Heart left ventricle (tissue), 16 donors: ENCODE measurements around the gene CTSW. TPM values are rescaled to one million over a fixed set of nuclear protein-coding genes. Genes with fewer than 3 reads are reported as not detected.

Experiments
- ATAC-seq, 4 donors: fragments of 200-7000 bp; cut with Tn5 transposase; one replicate each; pipeline ENCODE4 v1.9.1; 2020 to 2022; ENCODE audit warnings: moderate library complexity in 4 of 4, mild to moderate bottlenecking in 3 of 4, moderate number of reproducible peaks in 1 of 4
- DNase-seq, 5 donors: peaks; one replicate each; pipeline ENCODE4 v3.0.0-alpha.2; 2020
- H3K27ac ChIP-seq, 12 donors: fragments of 200-600 bp; sonication (generic) in 4 of 12; one replicate each; pipeline versions ENCODE4 v1.5.0 to v1.8.0; 2016 to 2022; ENCODE audit warnings: mild to moderate bottlenecking in 2 of 12
- H3K27me3 ChIP-seq, 9 donors: fragments of 200-600 bp; sonication (generic) in 2 of 9; one replicate each; pipeline versions ENCODE4 v1.5.1 to v1.8.0; 2016 to 2022; ENCODE audit warnings: mild to moderate bottlenecking in 3 of 9
- H3K36me3 ChIP-seq, 9 donors: fragments of 200-600 bp; sonication (generic) in 2 of 9; one replicate each; pipeline versions ENCODE4 v1.5.0 to v1.8.0; 2018 to 2022; ENCODE audit warnings: mild to moderate bottlenecking in 2 of 9
- H3K4me1 ChIP-seq, 12 donors: fragments of 200-600 bp; sonication (generic) in 4 of 12; one replicate each; pipeline versions ENCODE4 v1.5.0 to v1.8.0; 2016 to 2022; ENCODE audit warnings: mild to moderate bottlenecking in 3 of 12
- H3K4me3 ChIP-seq, 12 donors: fragments of 200-600 bp; sonication (generic) in 4 of 12; one replicate each; pipeline versions ENCODE4 v1.5.0 to v1.8.0; 2017 to 2022; ENCODE audit warnings: mild to moderate bottlenecking in 9 of 12, moderate library complexity in 4 of 12
- H3K9me3 ChIP-seq, 12 donors: fragments of 200-600 bp; sonication (generic) in 4 of 12; one replicate each; pipeline versions ENCODE4 v1.5.0 to v1.8.0; 2016 to 2022; ENCODE audit warnings: mild to moderate bottlenecking in 1 of 12
- POLR2A ChIP-seq, 2 donors: fragments of 450-650 bp; IDR thresholded peaks; one replicate each; pipeline ENCODE4 v1.6.1; 2017; ENCODE audit warnings: antibody characterized with exemption in 2 of 2, mild to moderate bottlenecking in 2 of 2, moderate library complexity in 2 of 2
- WGBS, 4 donors: extraction: QIAGEN DNeasy Blood & Tissue Kit in 2 of 4; methylation state at CpG; one replicate each; pipeline versions ENCODE4 v1.1.5 to v1.1.7; 2013 to 2018; 5-methylcytosine and 5-hydroxymethylcytosine counted together
- intact Hi-C, 10 donors: fragments of 100-400 bp; cut with DNase I; formaldehyde crosslinking; loops; one replicate each; pipeline versions ENCODE4 v1.11.1 to v1.14.2; 2022
- polyA plus RNA-seq, 2 donors: library from polyadenylated mRNA; stranded (reverse); fragments of 200-250 nt; gene quantifications; one replicate each; pipeline ENCODE4 v1.2.3, GENCODE V29; 2013
- total RNA-seq, 9 donors: library from RNA; depleted of rRNA in 2 of 9; stranded (reverse); fragments of >200 nt in 2 of 9; fragmentation: NEBNext Ultra II Directional in 3 of 9; extraction: Animal tissue kit (Norgen Biotek cat#: 25700) in 3 of 9; gene quantifications; one replicate each; pipeline versions ENCODE4 v1.1.0 to v1.2.4, GENCODE V29; 2016 to 2023
- TF ChIP-seq, protein P1 (sequence below), 12 donors: fragments of 200-600 bp; sonication (generic) in 4 of 12; IDR thresholded peaks; one replicate each; pipeline versions ENCODE4 v1.5.0 to v1.8.0; 2018 to 2022; ENCODE audit warnings: antibody characterized with exemption in 12 of 12, mild to moderate bottlenecking in 5 of 12
- donor health status: ischemic (EF 13 %, LVEDD 7.1; RV severe dilation, severe dysfunction).
- donor health status: healthy with polysubstance abuse.
- donor health status: DM: no; HTN: yes; CAD: no.
- donor health status: DM: no; HTN: no; CAD: no.
- donor health status: ischemic (EF 25% LVEDD 6.9; RV normal size, moderate dysfunction).
- donor health status: ischemic (EF 25% LVEDD 5.7; RV mildly dilated, moderate dysfunction).
- donor health status: healthy.
- donor health status: DM: yes; HTN: yes; CAD: no.
- donor health status: ischemic (EF 35%, LVEDD 5.7; RV mildly dilated, moderate dysfunction).
- donor health status: nonischemic (EF 11% LVEDD 7.7; RV severe dilation, severe dysfunction).
- donor health status: DM: yes; HTN: yes; CAD: no.
- donor health status: PGD.
- donor health status: ischemic (EF 29% LVEDD 5.4; RV normal size, mild dysfunction).
- donor health status: nonischemic (EF 23%, LVEDD 6.1; RV moderate dilation, normal function).

The CTSW gene
- total and polyA plus RNA-seq, 11 donors: 0.16 to 9.4 (median 0.84) TPM; not detected in 1

GRCh38 chr11:65912845-65913244 is 33.2 kb downstream of the CTSW start:
- intact Hi-C loops: no loop called here
- Histone ChIP-seq H3K27ac (no peak overlapping the region), H3K27me3 (no peaks in the 10 kb centered on the region), H3K4me3 (no peak overlapping the region), H3K36me3 (peaks cover 0 to 9% (median 0%) of the 10 kb centered on the region in 9 donors), H3K4me1 (peaks cover 10 to 49% (median 44%) of the 10 kb centered on the region in 12 donors), H3K9me3 (no peaks in the 10 kb centered on the region)
- WGBS, 4 donors: 67 to 79% (median 70%) methylated on average over 4 of the region's 4 CpGs
- DNase-seq: no peak
- TF ChIP-seq POLR2A (IDR thresholded peaks at IDR 0.05): no peak
- TF ChIP-seq, protein P1, sequence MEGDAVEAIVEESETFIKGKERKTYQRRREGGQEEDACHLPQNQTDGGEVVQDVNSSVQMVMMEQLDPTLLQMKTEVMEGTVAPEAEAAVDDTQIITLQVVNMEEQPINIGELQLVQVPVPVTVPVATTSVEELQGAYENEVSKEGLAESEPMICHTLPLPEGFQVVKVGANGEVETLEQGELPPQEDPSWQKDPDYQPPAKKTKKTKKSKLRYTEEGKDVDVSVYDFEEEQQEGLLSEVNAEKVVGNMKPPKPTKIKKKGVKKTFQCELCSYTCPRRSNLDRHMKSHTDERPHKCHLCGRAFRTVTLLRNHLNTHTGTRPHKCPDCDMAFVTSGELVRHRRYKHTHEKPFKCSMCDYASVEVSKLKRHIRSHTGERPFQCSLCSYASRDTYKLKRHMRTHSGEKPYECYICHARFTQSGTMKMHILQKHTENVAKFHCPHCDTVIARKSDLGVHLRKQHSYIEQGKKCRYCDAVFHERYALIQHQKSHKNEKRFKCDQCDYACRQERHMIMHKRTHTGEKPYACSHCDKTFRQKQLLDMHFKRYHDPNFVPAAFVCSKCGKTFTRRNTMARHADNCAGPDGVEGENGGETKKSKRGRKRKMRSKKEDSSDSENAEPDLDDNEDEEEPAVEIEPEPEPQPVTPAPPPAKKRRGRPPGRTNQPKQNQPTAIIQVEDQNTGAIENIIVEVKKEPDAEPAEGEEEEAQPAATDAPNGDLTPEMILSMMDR (IDR thresholded peaks at IDR 0.05): no peak
- ATAC-seq: no peak

DNA sequence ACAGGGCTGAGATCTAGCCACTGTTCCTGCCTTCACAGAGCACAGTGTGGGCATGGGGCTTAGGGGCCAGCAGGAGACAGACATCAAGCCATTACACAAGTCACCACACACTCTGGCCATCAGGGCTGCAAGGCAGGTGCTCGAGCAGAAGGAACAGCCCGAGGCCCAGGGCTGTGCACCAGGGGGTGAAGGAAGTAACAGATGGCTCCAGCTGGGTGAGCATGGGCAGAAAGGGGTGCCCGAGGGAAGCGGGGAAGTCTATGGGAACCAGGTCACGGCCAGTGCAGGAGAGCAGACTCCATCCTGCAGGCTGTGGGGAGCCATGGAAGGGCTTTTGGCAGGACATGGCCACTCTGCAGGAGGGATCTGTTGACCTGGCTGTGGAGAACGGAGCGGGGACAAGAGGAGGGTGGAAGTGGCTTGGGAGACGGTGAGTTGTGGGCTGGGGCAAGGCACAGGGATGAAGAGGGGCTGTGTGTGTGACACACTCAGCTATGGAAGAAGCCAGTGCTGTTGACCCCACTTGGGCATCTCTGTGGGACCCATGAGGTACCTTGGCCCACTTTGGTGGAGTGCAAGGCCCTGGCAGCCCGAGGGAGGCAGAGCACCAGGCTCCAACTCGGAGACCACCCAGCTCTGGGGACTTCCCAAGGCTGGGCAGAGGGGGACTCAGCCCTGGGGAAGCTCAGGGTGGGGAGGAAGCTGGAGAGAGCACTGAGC is 35.6 kb downstream of the CTSW start:
- no peaks in the 10 kb centered on the region for H3K9me3 ChIP-seq
- TF ChIP-seq, protein P1 (IDR thresholded peaks at IDR 0.05): no peak
- no peak for TF ChIP-seq POLR2A (IDR thresholded peaks at IDR 0.05)
- intact Hi-C loops: loop anchor here in 1 of 10 donors (5.0 kb wide), 1 partner anchor 47 kb away; the partner anchor contains the start of gene SART1
- no peaks in the 10 kb centered on the region for H3K27me3 ChIP-seq
- peaks cover 13 to 59% (median 52%) of the 10 kb centered on the region in 12 donors for H3K4me1 ChIP-seq
- ATAC-seq: no peak
- H3K4me3 ChIP-seq: peak overlapping the region in 6 of 12 donors; percentile 6 to 33 (median 13)
- peaks cover 0 to 9% (median 0%) of the 10 kb centered on the region in 9 donors for H3K36me3 ChIP-seq
- WGBS, 4 donors: 63 to 70% (median 69%) methylated on average over 10 of the region's 10 CpGs
- no peak for DNase-seq
- H3K27ac ChIP-seq: peak overlapping the region; percentile 34 to 98 (median 82)

GRCh38 chr11:65915821-65916251 is 36.2 kb downstream of the CTSW start:
- H3K4me1 ChIP-seq: peaks cover 16 to 65% (median 58%) of the 10 kb centered on the region in 12 donors
- no peaks in the 10 kb centered on the region for H3K9me3 ChIP-seq
- no peaks in the 10 kb centered on the region for H3K27me3 ChIP-seq
- ATAC-seq: peak; percentile 29 to 64 (median 56)
- H3K4me3 ChIP-seq: peak overlapping the region in 6 of 12 donors; percentile 6 to 33 (median 13)
- intact Hi-C loops: loop anchor here in 1 of 10 donors (5.0 kb wide), 1 partner anchor 46 kb away; the partner anchor contains the start of gene SART1
- peaks cover 0 to 9% (median 0%) of the 10 kb centered on the region in 9 donors for H3K36me3 ChIP-seq
- WGBS, 4 donors: 15 to 30% (median 20%) methylated on average over 6 to 13 of the region's 13 CpGs
- no peak for TF ChIP-seq POLR2A (IDR thresholded peaks at IDR 0.05)
- TF ChIP-seq, protein P1 (IDR thresholded peaks at IDR 0.05): no peak
- DNase-seq: peak; percentile 72 to 93 (median 83)
- peak overlapping the region; percentile 34 to 98 (median 82) for H3K27ac ChIP-seq

DNA sequence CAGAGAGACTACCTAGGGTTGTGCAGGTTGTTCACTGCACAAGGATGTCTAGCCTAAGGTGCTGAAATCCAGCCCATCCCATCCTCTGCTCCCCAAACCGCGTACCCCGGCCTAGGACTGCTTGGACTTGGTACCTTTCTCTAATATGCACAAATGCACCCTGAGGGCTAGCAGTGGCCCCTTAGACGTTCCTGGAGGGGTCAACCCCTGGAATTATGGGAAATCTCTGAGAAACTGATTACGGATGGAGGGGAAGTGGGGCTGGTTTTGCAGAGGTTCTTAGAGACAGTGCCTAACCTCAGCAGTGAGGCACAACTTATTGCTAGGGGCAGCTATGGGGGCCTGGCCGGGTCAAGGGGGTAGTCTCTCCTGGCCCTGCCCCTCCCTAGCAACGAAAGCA is 36.8 kb downstream of the CTSW start:
- peaks cover 0 to 9% (median 0%) of the 10 kb centered on the region in 9 donors for H3K36me3 ChIP-seq
- ATAC-seq (no peak), DNase-seq (no peak)
- peaks cover 16 to 66% (median 56%) of the 10 kb centered on the region in 12 donors for H3K4me1 ChIP-seq
- 67 to 79% (median 76%) methylated on average over 6 to 7 of the region's 7 CpGs for WGBS, 4 donors
- intact Hi-C loops: loop anchor here in 1 of 10 donors (5.0 kb wide), 1 partner anchor 46 kb away; the partner anchor contains the start of gene SART1
- H3K27ac ChIP-seq: peak overlapping the region in 11 of 12 donors; percentile 34 to 98 (median 84)
- H3K4me3 ChIP-seq: peak overlapping the region in 4 of 12 donors; percentile 4 to 33 (median 12)
- no peak for TF ChIP-seq POLR2A (IDR thresholded peaks at IDR 0.05)
- TF ChIP-seq, protein P1 (IDR thresholded peaks at IDR 0.05): no peak
- no peaks in the 10 kb centered on the region for H3K9me3 ChIP-seq
- H3K27me3 ChIP-seq: no peaks in the 10 kb centered on the region
